HG03280 (cell line): ENCODE results near the gene ITPR3.

Source experiments
- ATAC-seq: cut with Tn5 transposase; IDR thresholded peaks from one replicate; pipeline ENCODE4 v1.9.1; 2021; ENCODE audit warnings: mild to moderate bottlenecking, moderate library complexity; ENCODE audit not compliant: unreplicated experiment

ITPR3 gene

DNA sequence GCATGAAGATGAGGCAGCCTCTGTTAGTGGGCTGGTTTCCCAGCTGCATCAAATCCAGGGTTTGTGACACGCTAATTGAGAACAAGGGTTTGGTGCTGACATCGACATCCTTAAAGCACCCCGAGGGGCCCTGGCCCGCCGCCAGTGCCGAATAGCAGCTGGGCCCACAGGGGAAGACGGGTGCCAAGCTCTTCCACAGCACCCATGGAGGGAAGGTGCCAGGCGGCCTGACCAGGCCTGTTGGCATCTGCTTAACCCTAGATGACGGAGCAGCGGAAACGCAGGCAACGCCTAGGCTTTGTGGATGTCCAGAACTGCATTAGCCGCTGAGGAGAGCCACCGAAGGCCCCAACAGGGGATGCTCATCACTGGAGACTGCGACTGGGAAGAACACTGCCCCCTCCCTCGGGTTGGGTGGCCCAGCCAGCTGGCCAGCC is 74.3 kb downstream of the ITPR3 start:
- ATAC-seq, result no peak

DNA sequence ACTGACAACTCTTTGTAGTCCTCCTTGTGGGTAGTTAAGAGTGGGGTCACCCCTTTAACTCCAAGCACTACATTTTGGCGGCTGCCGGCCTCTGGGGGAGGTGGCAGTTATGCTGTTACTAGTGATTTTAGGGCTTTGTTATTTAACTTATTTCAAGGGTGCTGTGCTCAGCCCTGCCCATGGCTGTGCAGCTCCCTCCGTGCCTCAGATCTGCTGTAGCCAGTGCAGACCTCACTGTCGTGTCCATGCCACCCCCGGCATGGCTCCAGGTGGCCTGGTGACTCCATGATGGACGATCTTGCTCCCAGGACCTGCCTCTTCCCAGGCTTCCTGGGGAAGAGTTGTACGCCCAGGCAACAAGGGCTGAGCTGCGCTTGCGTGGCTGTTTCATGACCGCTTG is 75.0 kb downstream of the ITPR3 start:
- no peak for ATAC-seq

DNA sequence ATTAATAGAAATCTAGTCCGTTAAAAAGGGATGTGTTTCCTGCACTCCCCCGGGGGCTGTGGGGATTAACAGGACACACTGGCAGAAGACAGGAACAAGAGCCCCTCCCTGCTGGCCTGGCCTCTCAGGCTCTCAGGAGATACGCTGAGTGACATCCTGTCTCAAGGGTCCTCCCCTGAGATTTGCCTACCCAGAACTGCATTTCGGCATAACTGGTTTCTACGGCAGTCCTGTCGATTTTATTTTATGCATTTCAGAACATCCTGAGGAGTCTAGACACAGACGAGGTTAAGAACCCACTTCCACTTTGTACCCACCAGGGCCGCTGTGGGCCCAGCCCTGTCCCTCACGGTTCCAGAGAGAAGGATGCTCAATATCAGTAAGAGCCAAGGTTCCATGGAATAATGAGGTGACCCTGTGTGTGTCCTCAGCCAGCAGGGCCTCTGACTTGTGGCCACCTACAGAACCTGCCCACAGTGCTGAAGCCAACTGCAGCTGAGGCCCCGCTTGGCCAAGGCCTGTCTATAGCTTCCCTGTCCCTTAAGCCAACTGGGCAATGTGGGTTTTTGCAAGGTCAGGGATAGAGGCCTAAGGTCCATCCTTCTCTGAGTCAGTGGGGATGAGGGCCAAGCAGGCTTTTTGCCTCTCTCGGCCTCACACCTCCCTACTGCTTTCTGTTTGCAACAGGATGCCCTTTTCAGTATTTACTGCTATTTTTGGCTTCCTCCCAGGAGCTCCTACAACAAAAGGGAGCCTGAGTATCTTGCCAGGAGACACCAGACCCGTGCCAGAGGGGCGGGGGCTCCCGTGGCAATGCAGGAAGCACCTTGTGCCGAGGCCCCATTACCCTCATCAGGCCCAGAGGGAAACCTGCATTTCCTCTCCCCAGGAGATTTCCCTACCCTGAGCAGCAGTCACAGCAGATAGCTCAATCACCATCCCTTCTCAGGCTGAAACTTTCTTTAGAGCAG is 75.7 kb downstream of the ITPR3 start:
- ATAC-seq, result no peak

- no peak for ATAC-seq
These were observed 76.7 kb downstream of the ITPR3 start for GRCh38 chr6:33697845-33698244.

- ATAC-seq, result no peak
These were observed 77.4 kb downstream of the ITPR3 start for GRCh38 chr6:33698494-33698893.

- no peak for ATAC-seq
These were observed 78.0 kb downstream of the ITPR3 start for GRCh38 chr6:33699131-33699530.

DNA sequence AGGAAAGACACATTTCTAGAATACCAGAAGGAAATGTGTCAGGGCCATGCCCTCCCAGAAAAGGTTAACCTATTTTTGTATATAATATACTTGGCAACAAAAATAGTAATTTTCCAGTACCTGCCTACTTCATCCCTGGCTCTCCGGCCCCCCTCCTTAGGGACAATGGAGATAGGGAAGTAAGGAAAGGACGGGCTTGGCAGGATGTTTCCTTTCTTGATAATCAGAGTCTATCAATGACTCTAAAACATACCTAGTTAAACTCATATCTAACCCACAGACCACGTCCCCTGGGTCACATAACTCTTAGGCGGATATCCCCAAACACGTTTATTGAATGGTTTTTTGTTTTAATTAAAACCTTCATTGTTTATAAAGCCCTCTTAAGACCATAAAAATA is 78.6 kb downstream of the ITPR3 start:
- no peak for ATAC-seq

GRCh38 chr6:33700391-33701050 is 79.4 kb downstream of the ITPR3 start:
- ATAC-seq, result peak; percentile 67

GRCh38 chr6:33702345-33702977 is 81.3 kb downstream of the ITPR3 start:
- ATAC-seq, result no peak

GRCh38 chr6:33704215-33705066 is 83.3 kb downstream of the ITPR3 start:
- no peak for ATAC-seq

GRCh38 chr6:33705268-33705885 is 84.3 kb downstream of the ITPR3 start:
- ATAC-seq, result no peak

DNA sequence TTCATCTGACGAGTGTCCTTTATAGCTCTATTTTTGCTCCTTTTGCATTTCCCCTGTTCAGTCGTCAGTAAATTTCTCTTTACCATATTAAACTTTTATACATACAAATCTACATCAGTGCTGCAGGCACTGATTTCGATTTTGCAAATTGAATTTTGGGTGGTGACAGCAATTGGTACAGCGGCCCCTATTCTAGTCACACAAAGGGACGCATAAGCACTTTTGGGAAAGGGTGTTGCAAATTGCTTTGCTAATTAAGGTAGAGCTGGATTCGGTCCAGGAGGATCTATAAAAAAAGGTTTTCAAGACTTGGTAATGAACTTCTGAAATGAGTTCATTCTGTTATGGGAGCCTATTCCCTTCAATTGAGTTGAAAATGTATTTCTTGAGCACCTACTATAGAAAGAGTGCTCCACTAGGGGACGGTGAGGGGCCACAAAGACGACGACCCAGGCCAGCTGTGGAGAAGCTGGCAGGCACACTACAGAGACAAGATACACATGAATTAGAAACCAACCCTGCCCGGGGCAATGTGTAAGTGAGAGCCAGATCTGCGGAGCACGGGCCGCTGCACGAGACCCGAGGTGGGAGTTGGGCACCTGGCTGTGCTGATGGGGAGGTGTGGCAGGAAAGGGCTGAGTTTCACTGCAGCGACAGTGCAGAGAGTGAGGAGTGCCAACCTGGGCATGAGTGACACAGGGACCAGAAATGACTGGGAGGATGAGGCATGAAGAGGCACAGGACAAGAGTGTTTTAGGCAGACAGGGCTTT is 85.0 kb downstream of the ITPR3 start:
- no peak for ATAC-seq

- ATAC-seq, result no peak
These were observed 86.6 kb downstream of the ITPR3 start for GRCh38 chr6:33707771-33708170.

- no peak for ATAC-seq
These were observed 87.5 kb downstream of the ITPR3 start for GRCh38 chr6:33708516-33709204.

GRCh38 chr6:33709605-33710295 is 88.6 kb downstream of the ITPR3 start:
- no peak for ATAC-seq

- ATAC-seq, result no peak
These were observed 89.4 kb downstream of the ITPR3 start for GRCh38 chr6:33710296-33711121.
